HG02973 (cell line): Measurements from ENCODE around the gene SPNS2.
"Not testable (repeated sequence)": the region's sequence is repeated elsewhere in the genome, so short reads cannot be mapped to it uniquely, and the experiment has no call there.

Experiments
- ATAC-seq: cut with Tn5 transposase; IDR thresholded peaks from one replicate; pipeline ENCODE4 v1.9.1; 2021; ENCODE audit warnings: moderate library complexity; ENCODE audit not compliant: unreplicated experiment

The SPNS2 gene

DNA sequence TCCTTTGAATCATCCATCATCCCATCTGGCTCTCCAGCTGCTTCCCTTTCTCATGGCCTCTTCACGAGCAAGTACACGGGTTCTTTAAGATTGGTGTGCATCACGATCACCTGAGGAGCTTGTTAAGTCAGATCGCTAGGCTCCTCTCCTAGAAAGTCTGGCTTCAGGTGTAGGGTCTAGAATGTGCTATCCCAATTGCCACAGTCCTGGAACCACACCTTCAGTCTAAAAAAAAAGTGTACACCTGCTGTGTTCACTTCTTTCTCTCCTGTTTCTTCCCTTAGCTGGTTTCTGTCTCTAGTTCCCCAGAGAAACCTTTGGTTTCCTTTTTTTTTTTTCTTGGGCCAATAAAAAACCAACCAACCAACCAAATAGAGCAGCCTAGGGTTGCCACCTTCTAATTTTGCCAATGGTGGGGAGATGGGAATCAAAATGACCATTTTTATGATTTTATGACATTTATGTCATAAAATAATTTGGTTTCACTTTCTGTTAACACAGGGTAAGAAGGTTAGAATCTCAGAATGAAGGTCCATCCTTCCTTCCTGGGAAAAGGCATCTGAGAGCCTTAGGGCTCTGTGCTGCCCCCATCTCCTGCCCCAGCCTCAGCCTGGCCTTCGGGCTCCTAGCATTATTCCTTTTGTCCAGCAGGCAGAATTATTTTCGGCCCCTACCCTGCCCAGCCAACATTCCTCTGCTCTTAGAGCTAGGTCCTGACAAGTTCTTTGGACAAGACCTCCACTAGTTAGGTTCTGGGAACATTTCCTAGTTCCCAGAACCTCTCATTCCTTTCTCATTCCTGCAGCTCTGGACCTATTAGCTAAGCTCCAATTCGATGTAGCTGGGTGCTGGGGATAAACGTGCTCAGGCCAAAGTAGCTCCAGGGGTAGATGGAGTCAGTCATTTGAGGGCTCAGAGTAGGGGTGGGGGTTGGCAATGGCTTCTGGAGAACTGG lies 63.6 kb downstream of the SPNS2 start:
- ATAC-seq = no peak

DNA sequence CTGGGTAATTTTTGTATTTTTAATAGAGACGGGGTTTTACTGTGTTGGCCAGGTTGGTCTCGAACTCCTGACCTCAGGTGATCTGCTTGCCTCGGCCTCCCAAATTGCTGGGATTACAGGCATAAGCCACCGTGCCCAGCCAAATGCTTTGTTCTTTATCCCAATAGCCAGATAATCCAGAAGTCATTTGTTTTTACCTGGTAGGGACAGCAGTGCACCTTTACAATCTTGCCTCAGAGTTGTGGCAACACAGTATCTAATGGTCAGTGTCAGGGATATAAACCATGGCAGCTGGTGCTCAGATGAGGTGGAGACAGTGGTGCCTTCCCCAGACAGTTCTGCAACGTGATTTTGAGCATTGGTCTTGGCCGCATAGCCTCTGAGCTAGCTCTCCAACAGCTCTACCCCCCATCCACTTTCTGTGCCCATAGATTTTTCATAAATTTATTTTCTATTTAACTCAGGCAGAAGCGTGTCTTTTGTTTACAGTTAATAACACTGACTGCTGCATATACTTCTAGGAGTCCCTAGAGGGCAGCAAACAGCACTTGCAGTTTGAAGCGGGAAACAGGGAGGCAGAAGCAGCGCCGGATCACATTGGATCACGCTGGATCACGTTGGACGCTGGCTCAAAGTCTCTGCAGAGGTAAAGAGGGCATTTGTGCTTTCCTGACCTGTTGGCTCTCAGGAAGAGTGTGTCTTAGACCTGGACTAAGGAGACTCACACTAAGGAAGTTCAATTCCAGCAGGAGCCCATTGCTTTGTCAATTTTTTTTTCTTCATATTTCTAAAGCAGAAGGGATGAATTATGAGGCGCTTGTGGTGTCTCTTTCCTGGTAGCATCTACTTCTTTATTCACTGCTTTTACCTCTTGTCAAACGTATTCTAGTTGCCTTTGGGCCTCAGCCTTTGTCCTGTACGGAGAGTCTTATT lies 66.8 kb downstream of the SPNS2 start:
- no peak for ATAC-seq

GRCh38 chr17:4566785-4567184 lies 68.1 kb downstream of the SPNS2 start:
- no peak for ATAC-seq

- ATAC-seq = no peak
Observed at GRCh38 chr17:4569591-4569990, 70.9 kb downstream of the SPNS2 start.

- ATAC-seq = no peak
Observed at GRCh38 chr17:4572131-4572530, 73.5 kb downstream of the SPNS2 start.

GRCh38 chr17:4573115-4573514 lies 74.4 kb downstream of the SPNS2 start:
- no peak for ATAC-seq

GRCh38 chr17:4573669-4574068 lies 75.0 kb downstream of the SPNS2 start:
- no peak for ATAC-seq

DNA sequence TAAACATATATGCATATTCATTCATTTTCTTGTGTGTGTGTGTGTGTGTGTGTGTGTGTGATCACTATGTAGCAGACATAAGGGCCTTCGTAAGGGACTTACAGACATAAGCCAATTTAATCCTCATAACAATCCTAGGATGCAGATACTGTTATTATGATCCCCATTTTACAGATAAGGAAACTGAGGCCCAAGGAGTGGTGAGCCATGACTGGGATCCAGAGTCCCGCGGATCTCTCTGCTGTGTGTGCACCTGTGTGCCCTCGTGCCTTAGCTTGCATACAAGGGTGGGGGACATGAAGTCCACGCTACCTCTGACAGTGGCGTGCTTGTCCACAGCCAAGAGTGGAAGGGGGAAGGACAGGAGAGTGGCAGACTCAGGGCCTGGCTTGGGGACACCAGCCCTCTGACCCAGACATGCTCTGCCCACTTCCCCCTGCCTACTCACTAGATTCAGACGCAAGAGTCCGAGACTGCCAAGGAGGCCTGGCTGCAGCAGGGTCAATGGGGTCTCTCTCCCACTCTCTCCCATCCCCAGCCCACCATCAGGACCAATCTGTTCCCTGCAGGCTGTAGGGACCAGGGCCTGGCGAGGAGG lies 75.9 kb downstream of the SPNS2 start:
- no peak for ATAC-seq

- no peak for ATAC-seq
Observed at GRCh38 chr17:4576161-4576558, 77.5 kb downstream of the SPNS2 start.

GRCh38 chr17:4576729-4577322 lies 78.1 kb downstream of the SPNS2 start:
- ATAC-seq = no peak

DNA sequence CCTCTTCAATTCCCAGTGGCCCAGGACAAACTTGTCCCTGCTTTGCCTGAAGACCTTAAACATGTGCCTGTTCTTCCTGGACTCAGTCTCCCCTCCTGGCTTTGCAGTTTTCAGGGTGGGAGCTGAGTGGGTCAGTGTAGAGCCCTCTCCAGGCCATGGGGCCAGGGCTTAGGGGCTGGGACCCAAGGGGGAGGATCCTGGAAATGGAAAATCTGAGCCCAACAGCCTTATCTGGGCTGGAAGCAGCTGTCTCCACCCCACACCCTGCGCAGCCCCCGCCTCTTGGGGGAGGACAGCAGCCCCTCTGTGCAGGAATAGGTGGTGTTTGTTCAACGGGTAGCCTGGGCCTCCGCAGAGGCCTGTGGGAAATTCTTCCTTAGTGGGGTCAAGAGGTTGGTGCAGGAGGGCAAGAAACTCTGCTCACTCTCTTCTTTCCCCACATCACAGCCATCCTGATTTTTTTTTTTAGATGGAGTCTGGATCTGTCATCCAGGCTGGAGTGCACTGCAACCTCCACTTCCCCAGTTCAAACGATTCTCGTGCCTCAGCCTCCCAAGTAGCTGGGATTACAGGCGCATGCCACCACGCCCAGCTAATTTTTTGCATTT lies 78.8 kb downstream of the SPNS2 start:
- ATAC-seq = no peak

- not testable (repeated sequence) for ATAC-seq
Observed at GRCh38 chr17:4578349-4578748, 79.7 kb downstream of the SPNS2 start.

DNA sequence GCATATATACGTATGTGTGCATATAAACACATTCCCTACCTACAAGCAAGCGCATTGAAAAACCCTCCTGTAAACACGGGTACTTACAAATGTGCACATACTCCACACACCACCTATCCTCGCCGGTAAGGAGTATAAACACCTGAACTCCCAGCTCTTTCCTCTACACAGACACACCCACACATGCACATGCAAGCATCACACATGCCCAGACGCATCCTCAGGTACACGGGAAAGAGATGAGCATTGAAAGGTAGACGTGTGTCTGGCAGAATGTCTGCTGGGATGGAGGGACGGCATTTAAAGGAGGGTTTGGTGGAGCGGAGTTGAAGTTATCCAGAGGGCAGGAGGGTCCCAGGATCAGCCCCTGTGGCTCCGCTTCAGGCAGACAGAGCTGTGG lies 81.0 kb downstream of the SPNS2 start:
- ATAC-seq = no peak

GRCh38 chr17:4580291-4580690 lies 81.6 kb downstream of the SPNS2 start:
- ATAC-seq = no peak

DNA sequence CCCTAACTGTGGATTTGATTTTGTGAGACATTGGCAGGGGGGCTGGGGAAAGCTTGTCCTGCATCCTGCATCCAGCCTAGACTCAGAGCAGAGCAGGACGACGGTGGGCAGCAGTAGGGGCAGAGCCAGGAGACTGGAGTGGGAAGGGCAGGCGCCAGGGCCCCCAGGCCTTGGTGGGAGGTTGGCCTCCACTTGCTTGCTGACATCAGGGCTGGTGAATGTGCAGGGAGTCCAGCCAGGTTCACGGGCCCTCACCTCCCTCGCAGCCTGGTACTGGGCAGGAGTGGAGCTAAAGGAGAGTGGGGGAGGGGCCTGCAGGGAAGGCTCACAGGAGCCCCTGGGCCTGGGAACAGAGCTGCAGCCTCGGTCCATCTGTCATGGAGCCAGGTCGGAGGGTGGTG lies 83.4 kb downstream of the SPNS2 start:
- no peak for ATAC-seq

GRCh38 chr17:4582691-4583090 lies 84.0 kb downstream of the SPNS2 start:
- no peak for ATAC-seq

DNA sequence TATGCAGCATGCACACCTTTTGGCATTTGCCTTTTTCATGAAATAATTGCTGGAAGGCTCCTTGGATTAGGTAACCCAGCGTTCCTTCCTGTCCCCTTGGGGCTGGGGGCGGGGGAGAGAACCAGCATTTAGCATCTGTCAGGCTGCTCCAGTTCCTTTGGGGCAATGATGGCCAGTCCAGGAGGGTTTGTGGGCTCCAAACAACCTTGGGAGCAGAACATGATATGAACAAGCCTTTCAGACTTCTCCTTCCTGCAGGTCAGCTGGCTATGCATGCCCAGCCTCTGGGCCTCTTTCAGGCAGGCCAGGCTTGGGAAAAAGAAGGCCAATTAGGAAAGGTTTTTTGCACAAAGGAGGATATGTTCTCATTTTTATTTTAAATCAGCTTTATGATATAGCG lies 84.5 kb downstream of the SPNS2 start:
- no peak for ATAC-seq

DNA sequence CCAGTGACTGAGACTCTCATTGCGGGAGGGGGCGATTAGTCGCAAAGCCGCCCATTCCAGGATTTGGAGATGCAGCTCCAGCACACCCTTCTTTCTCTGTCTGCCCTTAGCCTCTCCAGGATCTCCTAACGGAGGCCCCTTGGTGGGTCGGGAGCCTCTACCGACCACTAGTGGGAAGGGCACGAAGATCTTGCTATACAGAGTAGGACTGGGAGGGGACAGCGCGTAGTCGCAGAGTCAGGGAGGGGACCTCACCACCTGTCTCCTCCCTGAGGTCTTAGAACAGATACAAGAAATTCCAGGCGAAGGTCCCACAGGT lies 85.1 kb downstream of the SPNS2 start:
- ATAC-seq = no peak

DNA sequence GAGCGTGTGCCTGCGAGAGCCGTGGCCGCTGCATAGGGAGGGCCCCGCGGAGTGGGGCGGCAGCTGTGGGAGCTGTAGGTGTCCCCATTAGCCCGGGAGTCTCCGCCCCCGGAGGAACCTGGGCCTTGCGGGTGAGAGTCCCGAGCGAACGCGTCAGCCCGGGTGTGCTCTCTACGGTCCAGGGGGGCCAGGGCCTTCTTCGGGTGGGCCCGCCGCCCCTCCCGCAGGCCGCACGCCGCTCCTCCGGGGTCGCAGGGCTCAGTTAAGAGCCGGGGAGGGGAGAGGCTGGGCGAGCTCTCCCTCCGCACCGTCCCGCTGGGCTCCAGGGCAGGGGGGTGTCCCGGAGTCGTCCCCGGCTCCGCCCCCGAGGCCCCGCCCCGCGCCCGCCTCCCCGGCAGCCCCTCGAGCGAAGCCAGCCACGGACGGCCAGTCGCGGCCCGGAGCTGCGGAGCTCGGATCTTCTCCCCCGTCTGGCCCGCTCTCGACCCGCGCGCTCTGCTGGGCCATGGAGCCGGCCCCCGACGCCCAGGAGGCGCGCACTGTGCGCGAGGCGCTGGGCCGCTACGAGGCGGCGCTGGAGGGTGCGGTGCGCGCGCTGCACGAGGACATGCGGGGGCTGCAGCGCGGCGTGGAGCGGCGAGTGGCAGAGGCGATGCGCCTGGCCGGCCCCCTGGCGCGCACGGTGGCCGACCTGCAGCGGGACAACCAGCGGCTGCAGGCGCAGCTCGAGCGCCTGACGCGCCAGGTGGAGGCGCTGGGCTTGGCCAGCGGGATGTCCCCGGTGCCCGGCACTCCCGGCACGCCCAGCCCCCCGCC lies 85.6 kb downstream of the SPNS2 start, which contains the start of gene SMTNL2:
Gene SMTNL2, plus strand, starts transcription at position 429 of the 816 bp plus-strand sequence. Its CDS starts 77 bp downstream, at position 506.
- no peak for ATAC-seq
